ENCODE data around the gene LRP10. TPM values are rescaled to one million over a fixed set of nuclear protein-coding genes. Genes with fewer than 3 reads are reported as not detected.

The LRP10 gene
- total RNA-seq, 1 donor from 2014 or later: 137 TPM

GRCh38 chr14:22929961-22930364 lies 58.4 kb downstream of the LRP10 start:
- TF ChIP-seq CTCF (IDR thresholded peaks at IDR 0.05): no peak
- TF ChIP-seq POLR2A (IDR thresholded peaks at IDR 0.05): no peak
- no peak for TF ChIP-seq POLR2AphosphoS5 (IDR thresholded peaks at IDR 0.05; ENCODE audit: insufficient read depth in 1 of 2, low read depth in 1 of 2)
- Histone ChIP-seq H3K9me3 (no peaks in the 10 kb centered on the region), H3K36me3 (peaks cover 0 to 11% of the 10 kb centered on the region in 2 donors), H3K4me1 (peaks cover 30% of the 10 kb centered on the region), H3K27me3 (no peaks in the 10 kb centered on the region), H3K27ac (peak overlapping the region; percentile 91), H3K4me3 (peak overlapping the region; percentile 17 to 92)
- DNase-seq (ENCODE audit: extremely low spot score in 2 of 2): no peak
- intact Hi-C loops (cut with DNase I): loop anchor here (5.0 kb wide), 1 partner anchor 52 kb away; the partner anchor contains the start of gene AJUBA

Small RNA genes within 50 kb of the gene (small RNA-seq; reads per million reads assigned to genes)
- not detected for gene RF00019

Other genes starting within 250 kb of the LRP10 start
- not detected for gene OR6J1, start 227.4 kb upstream of the LRP10 start, total RNA-seq
- gene OXA1L, start 105.1 kb upstream of the LRP10 start, total RNA-seq: 90.8 TPM
- 7.4 TPM for gene SLC7A7, start 56.3 kb upstream of the LRP10 start, total RNA-seq
- 68.0 TPM for gene MRPL52, start 41.9 kb upstream of the LRP10 start, total RNA-seq
- 187 TPM for gene MMP14, start 35.2 kb upstream of the LRP10 start, total RNA-seq
- gene REM2, start 11.5 kb downstream of the LRP10 start, total RNA-seq: 3.9 TPM
- gene RBM23, start 47.4 kb downstream of the LRP10 start, total RNA-seq: 68.5 TPM
- 65.6 TPM for gene PRMT5, start 57.6 kb downstream of the LRP10 start, total RNA-seq
- 65.6 TPM for gene HAUS4, start 85.3 kb downstream of the LRP10 start, total RNA-seq
- gene AJUBA, start 110.8 kb downstream of the LRP10 start, total RNA-seq: 21.9 TPM
- gene C14orf93, start 138.4 kb downstream of the LRP10 start, total RNA-seq: 16.0 TPM
- gene PSMB5, start 163.2 kb downstream of the LRP10 start, total RNA-seq: 92.8 TPM
- not detected for gene PSMB11, start 170.5 kb downstream of the LRP10 start, total RNA-seq
- 5.4 TPM for gene CDH24, start 185.8 kb downstream of the LRP10 start, total RNA-seq
- 121 TPM for gene ACIN1, start 223.4 kb downstream of the LRP10 start, total RNA-seq
- gene C14orf119, start 223.8 kb downstream of the LRP10 start, total RNA-seq: 13.8 TPM
- gene CIROP, start 233.2 kb downstream of the LRP10 start, total RNA-seq: not detected
- gene CEBPE, start 247.5 kb downstream of the LRP10 start, total RNA-seq: not detected

Data from vagina (tissue), 2 donors.